NCI-H2196 treated with DMSO at 0.1 percent for 48 hours (cell line): ENCODE results near the gene MYL3.

Experiments
- DNase-seq: peaks from one replicate; lab custom pipeline; 2025; ENCODE audit not compliant: unreplicated experiment; lab: John Stamatoyannopoulos, UW

Gene MYL3

GRCh38 chr3:46899151-46900006, 36.1 kb upstream of the MYL3 start:
- DNase-seq, result no peak

- no peak for DNase-seq
Measured at GRCh38 chr3:46898321-46899150, 35.3 kb upstream of the MYL3 start.

GRCh38 chr3:46897829-46898320, 34.6 kb upstream of the MYL3 start:
- no peak for DNase-seq

- no peak for DNase-seq
Measured at GRCh38 chr3:46897031-46897430, 33.8 kb upstream of the MYL3 start.

- DNase-seq, result no peak
Measured at GRCh38 chr3:46896386-46896785, 33.1 kb upstream of the MYL3 start.

- DNase-seq, result no peak
Measured at GRCh38 chr3:46895761-46896160, 32.5 kb upstream of the MYL3 start.

- DNase-seq, result no peak
Measured at GRCh38 chr3:46895204-46895660, 32.0 kb upstream of the MYL3 start.

- DNase-seq, result no peak
Measured at GRCh38 chr3:46894256-46894655, 31.0 kb upstream of the MYL3 start.

- DNase-seq, result no peak
Measured at GRCh38 chr3:46893763-46894162, 30.5 kb upstream of the MYL3 start.

GRCh38 chr3:46893146-46893748, 30.0 kb upstream of the MYL3 start:
- no peak for DNase-seq

- DNase-seq, result peak; percentile 90
Measured at GRCh38 chr3:46892285-46893145, 29.3 kb upstream of the MYL3 start.

GRCh38 chr3:46891132-46891531, 27.9 kb upstream of the MYL3 start:
- DNase-seq, result no peak

- no peak for DNase-seq
Measured at GRCh38 chr3:46890132-46890531, 26.9 kb upstream of the MYL3 start.

- no peak for DNase-seq
Measured at GRCh38 chr3:46889381-46890110, 26.3 kb upstream of the MYL3 start.

- no peak for DNase-seq
Measured at GRCh38 chr3:46888705-46889104, 25.5 kb upstream of the MYL3 start.

- DNase-seq, result no peak
Measured at GRCh38 chr3:46887980-46888494, 24.8 kb upstream of the MYL3 start.

GRCh38 chr3:46885612-46886011, 22.4 kb upstream of the MYL3 start:
- no peak for DNase-seq

GRCh38 chr3:46884929-46885328, 21.7 kb upstream of the MYL3 start:
- DNase-seq, result no peak

- DNase-seq, result no peak
Measured at GRCh38 chr3:46884427-46884826, 21.2 kb upstream of the MYL3 start.

GRCh38 chr3:46883830-46884185, 20.6 kb upstream of the MYL3 start:
- no peak for DNase-seq
